OCI-LY3 (cell line): ENCODE results near the gene METTL1.
A peak's percentile ranks its signal among the peaks of the same experiment; 100 is the strongest.

ENCODE experiments used
- H2AFZ ChIP-seq: fragments of 200-600, 300-600 bp; shearing (Covaris generic); 2 replicates; pipeline ENCODE4 v1.6.0; 2014; ENCODE audit warnings: antibody characterized with exemption, low read depth, low read length
- H3K27ac ChIP-seq: fragments of 200-600, 300-600 bp; sonication (generic); 2 replicates; pipeline ENCODE4 v1.5.1; 2014; ENCODE audit warnings: mild to moderate bottlenecking, low read length, moderate library complexity, mixed read lengths
- H3K27me3 ChIP-seq: fragments of 200-600, 300-600 bp; sonication (generic); 2 replicates; pipeline ENCODE4 v1.6.1; 2014; ENCODE audit warnings: low read depth, low read length, mixed read lengths
- H3K36me3 ChIP-seq: fragments of 200-600, 300-600 bp; sonication (generic); replicated peaks from 2 replicates; pipeline ENCODE3; 2014; ENCODE audit warnings: low read depth, low read length, mixed read lengths
- H3K4me1 ChIP-seq: fragments of 300-600, 200-600 bp; sonication (generic); 2 replicates; pipeline ENCODE4 v1.6.1; 2014; ENCODE audit warnings: low read length, mixed read lengths
- H3K4me2 ChIP-seq: fragments of 200-600, 300-600 bp; sonication (generic); 2 replicates; pipeline ENCODE4 v1.6.1; 2014; ENCODE audit warnings: low read length, mixed read lengths
- H3K4me3 ChIP-seq: fragments of 300-600, 200-600 bp; sonication (generic); 2 replicates; pipeline ENCODE4 v1.5.1; 2014; ENCODE audit warnings: antibody characterized with exemption, mild to moderate bottlenecking, low read length, moderate library complexity
- H3K79me2 ChIP-seq: fragments of 300-600, 200-600 bp; shearing (Covaris generic); 2 replicates; pipeline ENCODE4 v1.6.1; 2014; ENCODE audit warnings: mild to moderate bottlenecking, low read length, mixed read lengths
- H3K9ac ChIP-seq: fragments of 300-600, 200-600 bp; shearing (Covaris generic); 2 replicates; pipeline ENCODE4 v1.6.0; 2014; ENCODE audit warnings: mild to moderate bottlenecking, low read length, moderate library complexity
- H3K9me3 ChIP-seq: fragments of 200-600, 300-600 bp; shearing (Covaris generic); 2 replicates; pipeline ENCODE4 v1.6.1; 2014; ENCODE audit warnings: low read length, mixed read lengths; ENCODE audit not compliant: insufficient read depth
- H4K20me1 ChIP-seq: fragments of 200-600, 300-600 bp; sonication (generic); 2 replicates; pipeline ENCODE4 v1.6.1; 2016; ENCODE audit warnings: low read length, mixed read lengths; ENCODE audit not compliant: insufficient read depth
- EZH2phosphoT487 ChIP-seq: fragments of 200-600 bp; shearing (Covaris generic); IDR thresholded peaks from 2 replicates; pipeline ENCODE4 v1.6.1; 2018; ENCODE audit warnings: antibody characterized with exemption, mixed run types, low read depth
- TF ChIP-seq, protein P1 (sequence below): fragments of 200-600, 300-600 bp; sonication (generic); IDR thresholded peaks from 2 replicates; pipeline ENCODE4 v1.5.1; 2014; ENCODE audit warnings: antibody characterized with exemption, low read length, low read depth

The METTL1 gene

DNA sequence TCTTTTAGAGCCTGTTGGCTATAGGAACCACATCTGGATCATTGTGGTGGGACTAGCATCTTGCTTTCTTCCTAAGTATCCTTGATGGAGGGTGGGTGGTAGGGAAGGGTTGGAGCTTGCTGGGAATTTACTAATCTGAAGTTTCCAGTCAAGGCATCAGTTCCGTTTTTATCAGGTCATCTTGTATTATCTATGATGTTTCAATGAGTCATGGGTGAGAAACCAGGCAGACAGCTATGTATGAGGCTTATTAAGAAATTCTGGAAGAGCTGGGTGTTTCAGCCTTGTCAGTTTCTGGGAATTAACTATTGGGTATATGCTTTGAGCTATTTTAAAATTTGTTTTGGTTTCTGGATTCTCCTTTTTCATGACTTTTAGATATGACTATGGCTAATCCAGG, 22.0 kb upstream of the METTL1 start:
- H3K27ac ChIP-seq = no peak overlapping the region

DNA sequence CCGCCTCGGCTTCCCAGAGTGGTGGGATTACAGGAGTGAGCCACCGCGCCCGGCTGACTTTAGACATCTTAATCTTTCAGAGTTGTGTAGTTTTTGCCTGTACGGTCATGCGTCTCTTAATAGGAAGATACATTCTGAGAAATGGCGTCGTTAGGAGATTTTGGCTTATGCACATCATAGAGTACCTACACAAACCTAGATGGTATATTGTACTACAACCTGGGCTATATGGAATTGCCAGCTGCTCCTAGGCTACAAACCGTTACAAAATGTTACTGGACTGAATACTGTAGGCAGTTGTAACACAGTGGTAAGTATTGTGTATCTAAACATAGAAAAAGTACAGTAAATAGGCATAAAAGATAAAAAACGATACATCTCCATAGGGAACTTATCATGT, 12.0 kb upstream of the METTL1 start:
- Histone ChIP-seq H3K9me3 (no peaks in the 10 kb centered on the region), H3K27ac (no peak overlapping the region), H3K79me2 (peaks cover 19% of the 10 kb centered on the region), H4K20me1 (no peaks in the 10 kb centered on the region), H3K27me3 (no peaks in the 10 kb centered on the region), H3K4me3 (no peak overlapping the region), H3K4me2 (peak overlapping the region; percentile 11; the same call in 1 of the 2 replicates), H3K4me1 (peaks cover 13% of the 10 kb centered on the region), H3K9ac (no peak overlapping the region), H2AFZ (no peak overlapping the region), H3K36me3 (peaks cover 27% of the 10 kb centered on the region)
- no peak for TF ChIP-seq EZH2phosphoT487
- TF ChIP-seq, protein P1, sequence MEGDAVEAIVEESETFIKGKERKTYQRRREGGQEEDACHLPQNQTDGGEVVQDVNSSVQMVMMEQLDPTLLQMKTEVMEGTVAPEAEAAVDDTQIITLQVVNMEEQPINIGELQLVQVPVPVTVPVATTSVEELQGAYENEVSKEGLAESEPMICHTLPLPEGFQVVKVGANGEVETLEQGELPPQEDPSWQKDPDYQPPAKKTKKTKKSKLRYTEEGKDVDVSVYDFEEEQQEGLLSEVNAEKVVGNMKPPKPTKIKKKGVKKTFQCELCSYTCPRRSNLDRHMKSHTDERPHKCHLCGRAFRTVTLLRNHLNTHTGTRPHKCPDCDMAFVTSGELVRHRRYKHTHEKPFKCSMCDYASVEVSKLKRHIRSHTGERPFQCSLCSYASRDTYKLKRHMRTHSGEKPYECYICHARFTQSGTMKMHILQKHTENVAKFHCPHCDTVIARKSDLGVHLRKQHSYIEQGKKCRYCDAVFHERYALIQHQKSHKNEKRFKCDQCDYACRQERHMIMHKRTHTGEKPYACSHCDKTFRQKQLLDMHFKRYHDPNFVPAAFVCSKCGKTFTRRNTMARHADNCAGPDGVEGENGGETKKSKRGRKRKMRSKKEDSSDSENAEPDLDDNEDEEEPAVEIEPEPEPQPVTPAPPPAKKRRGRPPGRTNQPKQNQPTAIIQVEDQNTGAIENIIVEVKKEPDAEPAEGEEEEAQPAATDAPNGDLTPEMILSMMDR = no peak

More for the DNA sequence above, 22.0 kb upstream of the METTL1 start:
- no peak overlapping the region for H3K9ac ChIP-seq
- no peak overlapping the region for H3K4me3 ChIP-seq
- H2AFZ ChIP-seq = no peak overlapping the region
- no peaks in the 10 kb centered on the region for H3K9me3 ChIP-seq
- H3K36me3 ChIP-seq = peaks cover 34% of the 10 kb centered on the region
- TF ChIP-seq EZH2phosphoT487 = no peak
- TF ChIP-seq, protein P1 = no peak
- H3K4me1 ChIP-seq = no peaks in the 10 kb centered on the region
- no peaks in the 10 kb centered on the region for H3K79me2 ChIP-seq
- H3K4me2 ChIP-seq = no peak overlapping the region
- H4K20me1 ChIP-seq = no peaks in the 10 kb centered on the region
- H3K27me3 ChIP-seq = no peaks in the 10 kb centered on the region

DNA sequence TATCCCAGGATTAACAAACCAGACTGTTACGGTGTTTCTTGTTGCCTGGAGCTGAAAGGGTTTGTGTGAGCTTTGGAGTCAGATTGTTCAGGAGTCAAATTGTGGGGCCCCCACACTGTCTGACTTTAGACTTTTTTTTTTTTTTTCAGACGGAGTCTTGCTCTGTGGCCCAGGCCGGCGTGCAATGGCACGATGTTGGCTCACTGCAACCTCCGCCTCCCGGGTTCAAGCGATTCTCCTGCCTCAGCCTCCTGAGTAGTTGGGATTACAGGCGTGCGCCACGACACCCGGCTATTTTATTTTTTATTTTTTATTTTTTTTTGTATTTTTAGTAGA, 11.5 kb upstream of the METTL1 start:
- Histone ChIP-seq H3K27me3 (no peaks in the 10 kb centered on the region), H3K36me3 (peaks cover 27% of the 10 kb centered on the region), H4K20me1 (no peaks in the 10 kb centered on the region), H3K4me1 (peaks cover 13% of the 10 kb centered on the region), H2AFZ (no peak overlapping the region), H3K79me2 (peaks cover 19% of the 10 kb centered on the region), H3K9me3 (no peaks in the 10 kb centered on the region), H3K27ac (no peak overlapping the region), H3K4me3 (peak overlapping the region; percentile 89), H3K9ac (peak overlapping the region; percentile 69), H3K4me2 (peak overlapping the region; percentile 88)
- TF ChIP-seq, protein P1 = no peak
- TF ChIP-seq EZH2phosphoT487 = no peak

- Histone ChIP-seq H2AFZ (peak within 1 kb of the TSS; percentile 89), H3K27ac (no peak within 1 kb of the TSS), H3K4me1 (peaks cover 13% of the 10 kb centered on the region), H3K36me3 (peaks cover 27% of the 10 kb centered on the region), H3K27me3 (no peaks in the 10 kb centered on the region), H3K4me3 (peak within 1 kb of the TSS; percentile 89), H3K4me2 (peak within 1 kb of the TSS; percentile 88), H3K9me3 (no peaks in the 10 kb centered on the region), H3K79me2 (peaks cover 19% of the 10 kb centered on the region), H3K9ac (peak within 1 kb of the TSS; percentile 69), H4K20me1 (no peaks in the 10 kb centered on the region)
- no peak for TF ChIP-seq EZH2phosphoT487
- TF ChIP-seq, protein P1 = peak; percentile 91
Measured at GRCh38 chr12:57782608-57783465, 10.9 kb upstream of the METTL1 start, which contains the start of gene TSFM. TSS of gene TSFM (plus strand) at chr12:57782787. CDS start at chr12:57782802, 15 bp downstream.
